A673 (cell line): ENCODE measurements around the gene SURF1. TPM values are rescaled to one million over a fixed set of nuclear protein-coding genes. Genes with fewer than 3 reads are reported as not detected.
"Not testable (repeated sequence)": the region's sequence is repeated elsewhere in the genome, so short reads cannot be mapped to it uniquely, and the experiment has no call there.

Experiments used
- BruUV-seq: library from RNA; stranded (reverse); fragments of 400-500 nt; replicated peaks from 2 replicates; lab custom pipeline; 2021; lab: Mats Ljungman, UMichigan
- CTCF ChIA-PET: fragments of 300-600 bp; sonication (Branson Sonifier 250); formaldehyde crosslinking; loops from one replicate; lab custom pipeline; 2022; ENCODE audit warnings: antibody characterized with exemption; lab: Charles Lee
- POLR2A ChIA-PET: fragments of 300-600 bp; sonication (Branson Sonifier 250); formaldehyde crosslinking; loops from one replicate; lab custom pipeline; 2022; ENCODE audit warnings: antibody characterized with exemption; ENCODE audit not compliant: low non-redundant PET; lab: Charles Lee
- DNase-seq: peaks from one replicate; pipeline ENCODE4 v3.0.0-alpha.2; 2015; ENCODE audit warnings: low spot score
- H3K27ac ChIP-seq: fragments of 200-600 bp; sonication (generic); 2 replicates; pipeline ENCODE4 v1.5.1; 2016; ENCODE audit warnings: mixed run types, low read depth, mild to moderate bottlenecking, mixed read lengths, antibody characterized with exemption, low read length; ENCODE audit not compliant: poor library complexity, severe bottlenecking
- H3K27me3 ChIP-seq: fragments of 200-600 bp; sonication (generic); replicated peaks from 2 replicates; pipeline ENCODE4 v1.6.1; 2017; ENCODE audit warnings: mixed run types, low read depth, mild to moderate bottlenecking, mixed read lengths, antibody characterized with exemption, low read length; ENCODE audit not compliant: insufficient read depth, poor library complexity
- H3K36me3 ChIP-seq: fragments of 200-600 bp; sonication (generic); 2 replicates; pipeline ENCODE4 v1.6.1; 2016; ENCODE audit warnings: mixed run types, mild to moderate bottlenecking, mixed read lengths, antibody characterized with exemption, low read length; ENCODE audit not compliant: insufficient read depth, poor library complexity, severe bottlenecking
- H3K4me1 ChIP-seq: fragments of 200-600 bp; sonication (generic); 2 replicates; pipeline ENCODE4 v1.6.1; 2017; ENCODE audit warnings: mixed run types, mild to moderate bottlenecking, mixed read lengths, antibody characterized with exemption, low read length; ENCODE audit not compliant: insufficient read depth, poor library complexity, severe bottlenecking
- H3K4me3 ChIP-seq: fragments of 200-600 bp; sonication (generic); 2 replicates; pipeline ENCODE4 v1.5.1; 2016; ENCODE audit warnings: low read depth, mixed run types, mild to moderate bottlenecking, mixed read lengths, low read length; ENCODE audit not compliant: poor library complexity, severe bottlenecking
- H3K9me3 ChIP-seq: fragments of 200-600 bp; sonication (generic); 2 replicates; pipeline ENCODE4 v1.6.1; 2016; ENCODE audit warnings: mixed run types, low read depth, mild to moderate bottlenecking, mixed read lengths, antibody characterized with exemption, low read length; ENCODE audit not compliant: poor library complexity, severe bottlenecking
- EZH2 ChIP-seq: fragments of 200-600 bp; sonication (generic); IDR thresholded peaks from 2 replicates; pipeline ENCODE4 v1.6.1; 2017; ENCODE audit warnings: borderline replicate concordance, low read depth, mild to moderate bottlenecking, mixed read lengths, antibody characterized with exemption, low read length; ENCODE audit not compliant: poor library complexity, severe bottlenecking
- intact Hi-C: fragments of 100-400 bp; cut with micrococcal nuclease; formaldehyde crosslinking; loops from one replicate; pipeline ENCODE4 v1.10.0; 2022; ENCODE audit not compliant: unreplicated experiment
- total RNA-seq: library from RNA; stranded (reverse); gene quantifications from 2 replicates; pipeline ENCODE4 v1.2.3, GENCODE V29; 2021
- TF ChIP-seq, protein P1 (sequence below): fragments of 300-800, 200-600 bp; sonication (generic); conservative IDR thresholded peaks from 2 replicates; pipeline ENCODE4 v1.5.1; 2017; ENCODE audit warnings: low read depth, mild to moderate bottlenecking, antibody characterized with exemption, low read length, moderate library complexity, mixed read lengths

Gene SURF1
- total RNA-seq, 1 experiment from 2014 or later = 41.6 TPM

DNA sequence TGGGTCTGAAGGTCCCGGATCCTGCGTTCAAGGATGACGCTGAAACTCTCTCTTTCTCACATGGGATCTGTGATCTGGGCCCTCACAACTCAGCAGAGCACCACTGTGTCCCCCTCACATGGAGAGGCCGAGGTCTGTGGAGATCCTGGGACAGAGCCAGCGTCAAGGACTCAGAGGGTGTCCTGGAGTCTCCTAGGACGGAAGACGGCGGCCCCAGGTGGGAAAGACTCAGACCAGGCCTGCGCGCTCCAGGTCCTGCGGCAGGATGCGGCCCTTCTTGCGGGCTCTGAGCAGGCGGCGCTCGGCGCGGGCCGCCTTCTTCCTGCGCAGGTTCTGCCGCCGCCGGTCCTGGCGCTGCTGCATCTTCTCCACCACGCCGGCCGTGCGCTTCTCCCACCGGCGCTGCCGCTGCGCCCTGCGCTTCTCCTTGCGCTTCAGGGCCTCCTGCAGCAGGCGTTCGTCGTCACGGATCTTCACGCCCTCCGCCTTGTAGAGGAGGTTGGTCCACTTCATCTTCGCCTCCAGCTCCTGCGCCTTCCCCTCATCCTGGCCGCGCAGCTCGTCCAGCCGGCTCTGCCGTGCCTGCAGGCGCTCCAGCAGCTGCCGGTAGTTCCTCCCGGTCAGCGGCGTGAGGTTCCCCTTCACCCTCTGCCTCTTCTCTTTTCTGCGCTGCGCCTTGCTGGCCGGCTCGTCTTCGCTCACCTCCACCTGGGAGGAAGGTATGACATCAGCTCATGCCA is 24.5 kb downstream of the SURF1 start:
- Histone ChIP-seq H3K4me3 (no peak overlapping the region), H3K27me3 (no peaks in the 10 kb centered on the region), H3K9me3 (no peaks in the 10 kb centered on the region), H3K27ac (no peak overlapping the region), H3K4me1 (peaks cover 11% of the 10 kb centered on the region), H3K36me3 (peaks cover 49% of the 10 kb centered on the region)
- ChIA-PET CTCF (no interaction called here), POLR2A (no interaction called here)
- no peak for DNase-seq
- no TSS peak for BruUV-seq
- intact Hi-C loops = no loop called here
- TF ChIP-seq EZH2 = no peak
- TF ChIP-seq, protein P1, sequence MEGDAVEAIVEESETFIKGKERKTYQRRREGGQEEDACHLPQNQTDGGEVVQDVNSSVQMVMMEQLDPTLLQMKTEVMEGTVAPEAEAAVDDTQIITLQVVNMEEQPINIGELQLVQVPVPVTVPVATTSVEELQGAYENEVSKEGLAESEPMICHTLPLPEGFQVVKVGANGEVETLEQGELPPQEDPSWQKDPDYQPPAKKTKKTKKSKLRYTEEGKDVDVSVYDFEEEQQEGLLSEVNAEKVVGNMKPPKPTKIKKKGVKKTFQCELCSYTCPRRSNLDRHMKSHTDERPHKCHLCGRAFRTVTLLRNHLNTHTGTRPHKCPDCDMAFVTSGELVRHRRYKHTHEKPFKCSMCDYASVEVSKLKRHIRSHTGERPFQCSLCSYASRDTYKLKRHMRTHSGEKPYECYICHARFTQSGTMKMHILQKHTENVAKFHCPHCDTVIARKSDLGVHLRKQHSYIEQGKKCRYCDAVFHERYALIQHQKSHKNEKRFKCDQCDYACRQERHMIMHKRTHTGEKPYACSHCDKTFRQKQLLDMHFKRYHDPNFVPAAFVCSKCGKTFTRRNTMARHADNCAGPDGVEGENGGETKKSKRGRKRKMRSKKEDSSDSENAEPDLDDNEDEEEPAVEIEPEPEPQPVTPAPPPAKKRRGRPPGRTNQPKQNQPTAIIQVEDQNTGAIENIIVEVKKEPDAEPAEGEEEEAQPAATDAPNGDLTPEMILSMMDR = no peak

DNA sequence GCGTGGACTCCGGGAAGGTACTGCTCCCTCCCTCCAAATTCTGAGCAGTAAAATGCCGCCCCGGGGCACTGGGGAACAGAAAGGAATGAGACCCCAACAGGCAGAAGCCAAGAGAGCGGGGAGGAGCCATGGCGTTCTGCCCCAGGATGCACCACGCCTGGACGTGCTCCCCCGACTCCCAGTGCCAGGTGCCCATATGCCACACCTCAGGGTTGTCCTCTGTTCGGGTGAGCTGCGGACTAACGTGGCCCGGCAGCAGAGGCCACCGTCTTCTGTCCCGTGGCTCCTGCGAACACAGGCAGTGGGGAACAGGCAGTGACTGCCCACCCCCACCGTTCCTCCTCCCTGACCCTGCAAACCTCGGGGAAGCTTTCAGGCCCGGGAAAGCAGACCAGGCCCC is 25.1 kb downstream of the SURF1 start:
- ChIA-PET CTCF (no interaction called here), POLR2A (no interaction called here)
- BruUV-seq = no TSS peak
- intact Hi-C loops = no loop called here
- peaks cover 49% of the 10 kb centered on the region for H3K36me3 ChIP-seq
- no peaks in the 10 kb centered on the region for H3K27me3 ChIP-seq
- H3K4me3 ChIP-seq = no peak overlapping the region
- no peak for DNase-seq
- peaks cover 11% of the 10 kb centered on the region for H3K4me1 ChIP-seq
- H3K9me3 ChIP-seq = no peaks in the 10 kb centered on the region
- no peak overlapping the region for H3K27ac ChIP-seq
- TF ChIP-seq EZH2 = no peak
- TF ChIP-seq, protein P1 = no peak

DNA sequence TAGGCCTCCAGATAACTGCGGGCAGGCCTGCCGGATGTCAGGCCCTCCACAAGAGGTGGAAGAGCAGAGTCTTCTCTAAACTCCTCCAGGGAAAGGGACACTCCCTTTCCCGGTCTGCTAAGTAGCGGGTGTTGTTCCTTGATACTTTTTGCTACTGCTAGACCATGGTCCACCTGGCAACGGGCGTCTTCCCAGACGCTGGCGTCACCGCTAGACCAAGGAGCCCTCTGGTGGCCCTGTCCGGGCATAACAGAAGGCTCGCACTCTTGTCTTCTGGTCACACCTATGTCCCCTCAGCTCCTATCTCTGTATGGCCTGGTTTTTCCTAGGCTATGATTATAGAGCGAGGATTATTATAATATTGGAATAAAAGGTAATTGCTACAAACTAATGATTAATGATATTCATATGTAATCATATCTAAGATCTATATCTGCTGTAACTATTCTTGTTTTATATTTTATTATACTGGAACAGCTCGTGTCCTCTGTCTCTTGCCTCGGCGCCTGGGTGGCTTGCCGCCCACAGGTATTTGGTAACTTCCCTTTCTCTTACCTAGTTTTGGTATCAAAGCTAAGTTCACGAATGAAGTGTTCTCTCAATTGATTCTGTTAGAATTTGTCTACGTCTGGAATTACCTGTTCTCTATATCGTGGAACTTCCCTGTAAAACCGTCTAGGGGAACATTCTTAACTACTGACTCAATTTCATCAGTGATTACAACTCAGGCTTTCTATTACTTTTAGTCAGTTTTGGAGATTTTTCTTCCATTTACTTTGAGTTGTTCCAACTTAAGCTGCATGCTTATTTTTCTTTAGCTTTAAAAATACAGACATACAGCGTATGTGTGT is 26.8 kb downstream of the SURF1 start:
- H3K27me3 ChIP-seq, H3K4me3 ChIP-seq, BruUV-seq, POLR2A ChIA-PET, DNase-seq, H3K4me1 ChIP-seq, H3K27ac ChIP-seq, CTCF ChIA-PET, H3K9me3 ChIP-seq: not testable (repeated sequence)
- intact Hi-C loops = loop anchor here (2.0 kb wide), 1 partner anchor 143 kb away; no protein-coding TSS in a partner anchor
- TF ChIP-seq, protein P1 = peak; percentile 58
- peaks cover 44% of the 10 kb centered on the region for H3K36me3 ChIP-seq
